DMS79 (cell line): ENCODE measurements around the gene BRCA2.

Source experiments
- DNase-seq: peaks from one replicate; lab custom pipeline; 2025; lab: John Stamatoyannopoulos, UW

BRCA2 gene

GRCh38 chr13:32429433-32429909 lies 114.2 kb downstream of the BRCA2 start:
- DNase-seq = no peak

- no peak for DNase-seq
Observed at GRCh38 chr13:32430018-32430747, 114.9 kb downstream of the BRCA2 start.

DNA sequence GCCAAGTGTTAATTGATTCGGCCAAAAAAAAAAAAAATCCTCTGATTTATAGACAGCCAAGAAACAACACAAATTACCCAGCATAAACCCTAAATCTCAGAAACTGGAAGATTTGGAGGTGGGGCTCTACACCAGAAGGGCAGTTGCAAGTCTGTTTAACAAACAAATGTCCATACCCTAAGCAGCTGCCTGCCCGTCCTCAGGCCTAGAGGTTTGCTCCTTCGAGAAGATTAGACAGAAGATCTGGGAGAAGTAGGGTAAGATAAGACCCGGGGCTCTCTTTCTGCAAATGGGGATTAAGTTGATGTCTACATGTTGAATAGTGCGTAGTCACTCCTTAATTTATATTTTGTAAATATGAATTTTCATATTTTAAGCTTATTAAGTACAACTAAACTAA lies 116.1 kb downstream of the BRCA2 start:
- DNase-seq = no peak

DNA sequence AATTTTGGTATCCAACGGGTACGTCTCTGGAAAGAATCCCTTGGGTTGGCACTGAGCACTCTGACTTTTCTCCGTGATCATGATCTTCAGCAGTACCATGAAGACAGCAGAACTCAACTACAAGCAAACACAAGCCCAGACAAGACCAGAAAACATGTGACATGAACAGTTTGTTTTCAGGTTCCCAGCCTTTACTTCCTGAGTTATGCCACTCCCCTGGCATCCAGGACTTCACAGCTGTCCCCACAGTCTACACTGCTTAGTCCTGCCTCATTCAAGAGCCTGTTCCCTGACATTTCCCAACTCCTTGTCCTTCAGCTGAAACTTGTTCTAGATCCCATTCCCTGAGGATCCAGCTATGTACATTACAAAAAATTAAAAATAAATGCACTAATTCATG lies 117.5 kb downstream of the BRCA2 start:
- DNase-seq = no peak

DNA sequence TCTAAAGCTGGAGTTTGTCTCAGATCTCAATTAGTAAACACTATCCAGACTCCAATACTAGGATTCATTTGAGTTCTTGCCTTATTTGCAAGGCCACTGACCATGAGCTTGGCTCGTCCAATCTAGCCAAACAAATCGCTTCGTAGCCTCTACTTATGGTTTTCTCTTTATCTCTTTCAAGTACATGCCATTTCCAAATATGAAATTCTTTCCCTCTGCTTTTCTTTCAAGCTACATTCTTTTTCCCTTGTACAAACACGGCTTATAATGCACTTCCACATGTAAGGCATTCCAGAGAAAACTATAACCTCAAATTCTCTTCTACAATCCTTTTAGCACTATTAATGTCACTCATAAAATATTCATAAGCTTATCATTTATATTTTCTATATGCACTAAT lies 123.6 kb downstream of the BRCA2 start:
- DNase-seq = no peak

DNA sequence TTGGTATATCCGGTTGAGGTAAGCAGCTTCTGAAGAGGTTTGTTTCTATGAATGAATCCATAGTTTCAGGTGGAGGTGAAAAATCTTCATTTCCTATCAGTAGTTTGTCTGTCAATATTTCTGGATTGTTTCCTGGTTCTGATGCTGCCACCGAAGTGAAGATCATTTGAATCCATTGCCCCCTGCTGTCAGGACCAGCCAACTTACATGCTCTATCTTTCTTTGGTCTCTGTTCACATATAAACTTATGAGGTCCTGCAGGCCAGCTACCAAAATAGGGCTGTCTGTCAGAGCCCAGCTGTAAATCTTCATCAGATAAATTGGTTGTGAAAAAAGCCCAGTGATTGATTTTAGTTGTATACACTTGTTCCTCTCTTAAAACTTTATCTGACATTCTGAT lies 127.8 kb downstream of the BRCA2 start:
- no peak for DNase-seq

GRCh38 chr13:32445461-32445860 lies 130.2 kb downstream of the BRCA2 start:
- no peak for DNase-seq

DNA sequence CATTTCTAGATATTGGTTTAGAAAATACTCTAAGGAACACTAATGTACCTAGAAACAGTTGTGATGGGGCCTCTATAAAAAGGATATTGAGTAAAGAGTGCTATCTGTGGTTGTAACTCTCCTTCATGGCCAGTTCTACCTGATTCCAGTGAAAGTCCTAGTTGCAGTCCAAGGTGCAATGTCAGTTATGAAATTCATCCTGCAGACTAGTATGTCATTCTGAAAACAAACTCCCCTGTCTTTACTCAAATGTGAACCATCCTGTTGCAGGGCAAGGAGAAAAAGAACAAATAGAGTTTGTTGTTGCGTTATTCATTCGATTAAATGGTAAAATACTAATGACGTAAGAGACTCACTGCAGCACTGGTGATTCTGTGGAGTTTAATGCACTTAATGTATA lies 130.9 kb downstream of the BRCA2 start:
- no peak for DNase-seq

DNA sequence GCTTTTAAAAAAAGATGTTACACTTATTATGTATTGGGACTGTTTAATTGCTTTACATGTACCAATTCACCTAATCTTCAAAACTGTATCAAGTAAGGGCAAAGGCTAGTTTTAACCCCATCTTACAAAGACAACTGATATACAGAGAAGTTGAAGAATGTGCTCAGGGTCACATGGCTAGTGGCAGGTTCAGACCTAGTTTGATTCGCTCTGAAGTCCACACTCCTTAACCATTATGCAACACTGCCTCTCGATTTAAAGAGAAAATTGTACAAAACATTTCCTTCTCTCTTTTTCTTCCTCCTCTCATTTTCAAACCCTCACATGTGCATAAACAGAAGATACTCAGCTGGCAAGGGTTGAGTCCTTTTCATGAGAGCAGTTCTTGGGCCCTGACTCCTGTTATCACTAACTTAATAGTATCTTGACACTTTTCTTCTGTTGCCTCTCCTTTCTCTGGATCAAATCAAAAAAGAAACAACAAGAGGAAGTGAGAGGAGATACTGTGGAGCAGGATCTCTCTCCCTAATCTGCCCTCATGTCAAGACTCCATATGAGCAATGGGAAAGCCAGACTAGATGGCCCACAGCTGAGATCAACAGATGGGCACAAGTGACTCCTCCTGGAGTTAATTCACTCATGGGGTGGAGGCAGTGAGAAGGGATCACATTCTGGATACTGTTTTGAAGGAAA lies 131.6 kb downstream of the BRCA2 start:
- DNase-seq = no peak

DNA sequence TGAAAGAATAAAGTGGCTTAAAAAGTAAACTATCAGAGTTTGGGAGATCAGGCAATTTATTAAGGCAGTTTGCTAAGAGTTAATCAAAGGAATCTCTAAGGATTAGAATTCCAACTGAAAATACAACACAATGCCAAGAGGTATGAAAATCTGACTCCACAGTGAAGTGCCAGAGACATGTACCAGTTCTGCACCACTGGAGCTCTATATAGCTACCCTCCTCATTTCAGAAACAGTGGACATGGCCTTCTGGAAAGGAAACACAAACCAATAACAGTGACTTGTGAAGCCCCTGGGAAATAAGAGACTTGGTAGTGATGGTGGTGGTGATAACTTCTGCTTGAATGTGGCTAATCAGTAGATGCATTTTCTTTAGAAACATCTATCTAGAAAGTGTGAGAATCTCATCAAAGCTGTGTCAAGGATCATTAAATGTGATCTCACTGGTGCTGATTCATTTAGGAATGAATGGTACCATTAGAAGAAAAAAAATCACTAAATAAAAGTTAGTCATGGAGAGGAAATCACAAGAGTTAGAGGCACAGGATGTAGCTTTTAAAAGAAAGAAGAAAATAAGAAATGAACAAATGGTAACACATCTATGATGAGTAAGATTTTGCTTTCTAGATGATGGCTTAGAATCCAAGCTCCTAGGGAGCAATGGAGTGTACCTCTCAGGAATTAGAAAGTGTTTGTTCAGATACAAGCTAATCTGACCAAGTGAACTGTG lies 132.8 kb downstream of the BRCA2 start:
- no peak for DNase-seq

GRCh38 chr13:32448972-32449371 lies 133.7 kb downstream of the BRCA2 start:
- DNase-seq = no peak
